ENCODE data around the gene ARHGEF12.

The ARHGEF12 gene

GRCh38 chr11:120457996-120458395, 121.8 kb downstream of the ARHGEF12 start:
- Histone ChIP-seq H3K9me3 (ENCODE audit: insufficient read depth, low read length) (no peaks in the 10 kb centered on the region), H3K36me3 (ENCODE audit: low read length) (no peaks in the 10 kb centered on the region), H3F3A (ENCODE audit: insufficient read depth) (no peaks in the 10 kb centered on the region), H2AFZ (ENCODE audit: low read depth, low read length, severe bottlenecking) (no peak overlapping the region), H3K27ac (ENCODE audit: low read depth, low read length) (no peak overlapping the region), H3K9ac (ENCODE audit: low read length) (no peak overlapping the region), H3K27me3 (ENCODE audit: low read length) (no peaks in the 10 kb centered on the region), H3K4me2 (ENCODE audit: low read depth, low read length, poor library complexity, severe bottlenecking) (no peak overlapping the region), H3K79me2 (ENCODE audit: insufficient read depth, low read length) (no peaks in the 10 kb centered on the region), H3K4me3 (ENCODE audit: insufficient read depth, low read length, poor library complexity, severe bottlenecking) (no peak overlapping the region), H4K20me1 (ENCODE audit: low read depth, low read length) (no peaks in the 10 kb centered on the region), H3K9me2 (replicated peaks; ENCODE audit: insufficient read depth, low read length) (no peaks in the 10 kb centered on the region)
- no peak for TF ChIP-seq EZH2phosphoT487 (conservative IDR thresholded peaks at IDR 0.05; ENCODE audit: low read length)
- TF ChIP-seq CTCF (IDR thresholded peaks at IDR 0.05; ENCODE audit: insufficient read depth, low read length, poor library complexity, severe bottlenecking), result no peak

- H4K20me1 ChIP-seq (ENCODE audit: low read depth, low read length), result no peaks in the 10 kb centered on the region
- no peaks in the 10 kb centered on the region for H3K27me3 ChIP-seq (ENCODE audit: low read length)
- H2AFZ ChIP-seq (ENCODE audit: low read depth, low read length, severe bottlenecking), result no peak overlapping the region
- no peaks in the 10 kb centered on the region for H3K36me3 ChIP-seq (ENCODE audit: low read length)
- no peak overlapping the region for H3K27ac ChIP-seq (ENCODE audit: low read depth, low read length)
- H3K4me3 ChIP-seq (ENCODE audit: insufficient read depth, low read length, poor library complexity, severe bottlenecking), result no peak overlapping the region
- H3F3A ChIP-seq (ENCODE audit: insufficient read depth), result no peaks in the 10 kb centered on the region
- H3K4me2 ChIP-seq (ENCODE audit: low read depth, low read length, poor library complexity, severe bottlenecking), result no peak overlapping the region
- H3K9me3 ChIP-seq (ENCODE audit: insufficient read depth, low read length), result no peaks in the 10 kb centered on the region
- no peak for TF ChIP-seq CTCF (IDR thresholded peaks at IDR 0.05; ENCODE audit: insufficient read depth, low read length, poor library complexity, severe bottlenecking)
- no peak for TF ChIP-seq EZH2phosphoT487 (conservative IDR thresholded peaks at IDR 0.05; ENCODE audit: low read length)
- H3K9ac ChIP-seq (ENCODE audit: low read length), result no peak overlapping the region
- no peaks in the 10 kb centered on the region for H3K79me2 ChIP-seq (ENCODE audit: insufficient read depth, low read length)
- no peaks in the 10 kb centered on the region for H3K9me2 ChIP-seq (replicated peaks; ENCODE audit: insufficient read depth, low read length)
Measured at GRCh38 chr11:120462825-120463224, 126.6 kb downstream of the ARHGEF12 start.

GRCh38 chr11:120465921-120466534, 129.8 kb downstream of the ARHGEF12 start:
- Histone ChIP-seq H3F3A (ENCODE audit: insufficient read depth) (no peaks in the 10 kb centered on the region), H3K79me2 (ENCODE audit: insufficient read depth, low read length) (no peaks in the 10 kb centered on the region), H3K9me2 (replicated peaks; ENCODE audit: insufficient read depth, low read length) (no peaks in the 10 kb centered on the region), H2AFZ (ENCODE audit: low read depth, low read length, severe bottlenecking) (no peak overlapping the region), H3K36me3 (ENCODE audit: low read length) (no peaks in the 10 kb centered on the region), H3K4me2 (ENCODE audit: low read depth, low read length, poor library complexity, severe bottlenecking) (no peak overlapping the region), H3K27me3 (ENCODE audit: low read length) (no peaks in the 10 kb centered on the region), H3K27ac (ENCODE audit: low read depth, low read length) (no peak overlapping the region), H4K20me1 (ENCODE audit: low read depth, low read length) (no peaks in the 10 kb centered on the region), H3K9ac (ENCODE audit: low read length) (no peak overlapping the region), H3K9me3 (ENCODE audit: insufficient read depth, low read length) (no peaks in the 10 kb centered on the region), H3K4me3 (ENCODE audit: insufficient read depth, low read length, poor library complexity, severe bottlenecking) (no peak overlapping the region)
- TF ChIP-seq EZH2phosphoT487 (conservative IDR thresholded peaks at IDR 0.05; ENCODE audit: low read length), result no peak
- TF ChIP-seq CTCF (IDR thresholded peaks at IDR 0.05; ENCODE audit: insufficient read depth, low read length, poor library complexity, severe bottlenecking), result no peak
